HG02588 (cell line): ENCODE data around the gene PLA2G3.

ENCODE experiments used
- ATAC-seq: cut with Tn5 transposase; IDR thresholded peaks from one replicate; pipeline ENCODE4 v1.9.1; 2021; ENCODE audit warnings: mild to moderate bottlenecking, moderate library complexity; ENCODE audit not compliant: unreplicated experiment

PLA2G3 gene

DNA sequence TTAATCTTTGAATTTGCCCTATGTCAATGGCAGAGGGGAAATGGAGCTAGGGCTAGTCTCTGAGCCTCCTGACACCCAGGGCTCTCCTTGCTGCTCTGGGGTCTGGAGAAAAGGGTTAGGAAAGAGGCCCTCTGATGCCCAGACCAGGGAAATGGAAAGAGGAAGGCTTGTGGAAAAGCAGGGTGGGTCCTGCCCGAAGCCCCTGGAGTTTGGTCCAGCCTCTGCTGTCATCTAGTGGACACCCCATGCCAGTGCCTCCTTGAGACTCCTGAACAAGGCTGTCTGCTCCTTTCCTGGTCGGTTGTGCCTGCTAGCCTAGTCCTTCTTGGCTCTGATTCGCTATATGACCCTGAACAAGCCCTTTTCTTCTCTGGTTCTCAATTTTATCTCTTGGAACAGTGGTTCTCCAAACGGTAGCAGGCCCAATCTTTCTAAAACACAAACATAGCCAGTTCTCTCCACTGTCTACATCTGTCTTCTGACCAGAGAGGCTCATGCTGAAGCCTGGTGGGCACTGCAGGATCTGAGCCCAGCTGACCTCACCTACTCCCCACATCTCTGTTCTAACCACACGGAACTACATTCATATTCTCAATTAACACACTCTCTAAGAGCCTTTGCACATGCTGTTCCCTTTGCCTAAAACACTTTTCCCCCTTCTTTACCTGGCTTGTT, 8.8 kb upstream of the PLA2G3 start:
- ATAC-seq = no peak

DNA sequence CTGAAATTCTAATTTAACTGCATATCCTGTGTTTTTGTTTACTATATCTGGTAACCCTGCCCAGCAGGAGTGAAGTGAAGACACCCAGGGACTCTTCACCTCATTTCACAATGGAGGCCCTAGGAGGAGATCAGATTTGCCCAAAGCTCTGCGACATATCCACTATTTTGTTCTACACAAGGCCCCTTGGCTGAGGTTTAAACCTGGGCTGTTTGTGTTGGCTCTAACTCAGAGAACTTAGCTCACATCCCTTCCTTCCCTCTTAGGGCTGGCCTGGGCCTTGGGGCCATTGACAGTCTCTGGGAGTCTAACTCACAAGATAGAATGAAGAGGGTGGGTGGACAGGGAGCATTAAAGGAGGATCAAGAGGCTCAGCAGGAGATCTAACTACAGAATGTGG, 8.2 kb upstream of the PLA2G3 start:
- ATAC-seq = no peak

- no peak for ATAC-seq
These were observed 3.9 kb upstream of the PLA2G3 start for GRCh38 chr22:31144223-31144622.

DNA sequence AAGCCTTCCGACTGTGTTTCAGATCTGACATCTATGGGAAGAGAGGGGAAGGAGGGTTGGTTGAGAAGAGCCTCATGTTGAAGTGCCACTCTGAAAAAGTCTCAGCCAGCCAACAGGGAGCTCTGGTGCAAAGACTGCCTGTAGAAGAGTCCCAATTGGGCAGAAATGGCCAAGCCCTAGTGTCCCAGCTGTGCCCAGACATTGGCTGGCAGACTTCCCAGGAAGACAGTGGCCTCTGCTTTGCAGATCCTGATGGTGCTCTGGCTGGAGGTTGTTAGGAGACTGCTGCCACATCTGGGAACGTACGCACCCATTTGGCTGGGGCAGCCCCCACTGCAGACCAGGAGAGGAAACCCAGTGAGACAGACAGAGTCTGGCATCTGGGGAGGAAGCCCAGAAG, 3.2 kb upstream of the PLA2G3 start:
- ATAC-seq = no peak

- no peak for ATAC-seq
These were observed 2.7 kb upstream of the PLA2G3 start for GRCh38 chr22:31143038-31143437.

- ATAC-seq = no peak
These were observed 2.0 kb upstream of the PLA2G3 start for GRCh38 chr22:31142285-31142684.

DNA sequence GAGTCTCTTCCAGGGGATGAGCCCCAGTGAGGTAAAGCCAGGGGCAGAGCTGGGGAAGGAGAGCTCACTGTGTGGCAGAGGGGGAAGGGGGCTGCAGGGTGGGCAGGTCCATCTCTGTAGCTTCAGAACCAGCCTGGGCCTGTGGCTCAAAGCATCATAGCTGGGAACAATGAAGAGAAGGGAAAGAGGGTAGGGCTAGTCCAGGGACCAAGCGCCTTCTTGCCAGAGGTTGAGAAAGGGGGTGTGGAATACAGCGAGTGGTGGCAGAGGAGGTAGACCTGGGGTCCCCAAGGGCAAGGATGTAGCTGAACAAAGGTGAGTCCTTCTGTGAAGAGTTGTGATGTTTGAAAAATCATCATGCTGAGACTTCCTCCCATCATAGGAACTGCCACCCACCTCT, 1.2 kb upstream of the PLA2G3 start:
- ATAC-seq = no peak

- ATAC-seq = no peak
These were observed 438 bp upstream of the PLA2G3 start for GRCh38 chr22:31140746-31141145.

- ATAC-seq = no peak
These were observed 1.2 kb downstream of the PLA2G3 start for GRCh38 chr22:31139066-31139465.

- ATAC-seq = no peak
These were observed 2.2 kb downstream of the PLA2G3 start for GRCh38 chr22:31138126-31138525.

DNA sequence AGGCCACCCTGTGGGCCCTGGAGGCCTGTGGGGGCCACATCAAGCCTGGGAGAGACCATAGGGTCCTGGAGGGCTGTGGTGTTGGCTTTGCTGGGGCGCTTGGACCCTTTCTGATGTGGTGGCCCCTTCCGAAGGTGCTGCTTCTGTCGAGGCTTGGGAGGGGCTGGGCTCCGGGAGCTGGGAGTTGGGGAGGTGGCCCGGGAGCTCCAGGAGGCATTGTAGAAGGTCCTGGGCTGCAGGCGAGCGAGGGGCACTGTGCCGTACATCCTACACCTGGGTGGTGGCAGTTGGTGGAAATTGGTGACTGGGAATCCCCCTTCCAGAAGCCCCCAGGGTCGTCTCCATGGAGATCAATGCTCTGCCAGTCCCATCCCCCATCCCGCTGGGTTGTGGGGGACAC, 2.6 kb downstream of the PLA2G3 start:
- ATAC-seq = no peak

DNA sequence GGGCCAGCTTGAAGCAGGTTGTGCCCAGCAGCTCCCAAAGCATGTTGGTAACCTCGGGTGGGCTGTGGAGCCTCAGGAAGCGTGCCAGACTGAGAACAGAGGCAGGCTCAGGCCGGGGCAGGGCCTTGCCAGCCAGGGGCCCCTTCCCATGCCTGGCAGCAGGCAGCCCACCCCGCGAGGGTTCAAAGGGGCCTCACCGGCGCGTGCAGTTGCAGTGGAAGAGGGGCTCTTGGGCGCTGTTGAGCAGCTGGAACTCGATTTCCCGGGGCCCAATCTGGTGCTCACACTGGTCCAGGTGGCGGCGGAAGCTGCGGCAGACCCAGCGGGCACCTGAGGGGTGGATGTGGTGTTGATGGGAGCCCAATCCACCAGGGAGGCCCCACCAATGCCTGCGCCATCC, 3.6 kb downstream of the PLA2G3 start:
- no peak for ATAC-seq

GRCh38 chr22:31136155-31136554, 4.2 kb downstream of the PLA2G3 start:
- no peak for ATAC-seq

- no peak for ATAC-seq
These were observed 4.6 kb downstream of the PLA2G3 start for GRCh38 chr22:31135706-31136105.

- ATAC-seq = no peak
These were observed 5.6 kb downstream of the PLA2G3 start for GRCh38 chr22:31134688-31135087.

- ATAC-seq = no peak
These were observed 6.4 kb downstream of the PLA2G3 start for GRCh38 chr22:31133911-31134310.

DNA sequence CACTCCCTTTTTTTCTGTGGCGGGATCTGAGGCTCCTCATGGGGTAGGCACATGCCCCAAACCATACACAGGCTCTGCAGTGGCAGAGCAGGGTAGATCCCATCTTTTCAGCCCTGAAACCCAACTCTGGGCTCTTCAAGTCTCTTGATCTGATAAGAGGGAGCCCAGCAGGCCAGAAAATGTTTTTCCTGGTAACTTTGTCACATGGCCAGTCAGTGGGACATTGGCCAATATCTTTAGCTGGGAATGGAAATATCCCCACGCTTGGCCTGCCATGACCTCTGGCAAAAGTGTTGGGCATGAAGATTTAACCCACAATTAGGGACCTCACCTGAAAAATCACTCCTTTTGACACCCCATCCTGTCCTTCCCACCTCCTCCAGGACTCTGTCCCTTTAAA, 9.4 kb downstream of the PLA2G3 start:
- ATAC-seq = no peak

DNA sequence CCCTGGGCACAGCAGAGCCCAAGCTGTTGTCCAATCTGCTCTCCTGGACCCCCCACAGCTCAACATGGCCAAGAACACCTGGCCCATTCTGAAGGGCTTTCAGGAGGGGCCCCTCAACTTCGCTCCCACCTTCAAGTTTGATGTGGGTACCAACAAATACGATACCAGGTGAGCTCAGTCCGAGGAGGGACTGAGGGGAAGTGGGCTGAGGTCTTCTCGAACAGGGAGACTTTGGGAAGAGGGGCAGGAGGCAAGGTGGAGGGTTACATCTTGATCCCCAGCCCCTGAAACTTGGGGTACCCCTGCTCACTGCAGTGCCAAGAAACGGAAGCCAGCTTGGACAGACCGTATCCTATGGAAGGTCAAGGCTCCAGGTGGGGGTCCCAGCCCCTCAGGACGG, 12.2 kb downstream of the PLA2G3 start:
- no peak for ATAC-seq

DNA sequence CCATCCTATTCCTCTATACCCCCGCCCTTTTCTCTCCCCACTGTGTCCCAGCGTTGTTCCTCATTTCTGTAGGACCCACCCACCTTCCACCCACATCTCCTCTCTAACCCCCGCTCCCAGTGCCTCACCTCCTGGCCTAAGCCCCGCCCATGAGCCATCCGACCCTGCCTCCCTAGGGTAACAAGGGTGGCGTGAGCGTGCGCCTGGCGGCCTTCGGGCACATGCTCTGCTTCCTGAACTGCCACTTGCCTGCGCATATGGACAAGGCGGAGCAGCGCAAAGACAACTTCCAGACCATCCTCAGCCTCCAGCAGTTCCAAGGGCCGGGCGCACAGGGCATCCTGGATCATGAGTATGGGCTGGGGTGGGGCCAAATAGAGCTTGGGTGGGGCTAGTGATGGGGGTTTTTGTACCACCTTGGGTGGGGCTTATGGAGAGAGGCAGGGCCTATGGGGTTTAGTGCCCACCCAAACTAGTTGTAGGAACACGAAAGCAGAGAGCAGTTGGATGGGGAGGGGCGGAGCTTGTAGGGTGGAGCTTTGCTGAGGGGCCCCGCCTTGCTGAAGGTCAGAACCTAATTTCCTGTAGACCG, 13.0 kb downstream of the PLA2G3 start:
- no peak for ATAC-seq

DNA sequence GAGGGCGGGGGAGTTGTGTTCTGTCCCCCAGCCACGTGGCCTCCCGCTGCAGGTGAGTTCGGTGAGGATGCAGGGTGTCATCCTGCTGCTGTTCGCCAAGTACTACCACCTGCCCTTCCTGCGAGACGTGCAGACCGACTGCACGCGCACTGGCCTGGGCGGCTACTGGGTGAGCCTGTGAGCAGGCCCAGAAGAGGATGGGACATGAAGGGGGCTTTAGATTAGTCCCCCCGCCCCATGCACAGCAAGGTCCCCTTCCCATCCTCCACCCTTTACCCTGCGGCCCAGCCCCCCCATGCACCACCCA, 13.5 kb downstream of the PLA2G3 start:
- ATAC-seq = no peak

- ATAC-seq = no peak
These were observed 14.0 kb downstream of the PLA2G3 start for GRCh38 chr22:31126128-31126868.

GRCh38 chr22:31125521-31126117, 14.7 kb downstream of the PLA2G3 start:
- ATAC-seq = no peak
